Bronchial epithelial cell (primary cell): ENCODE results near the gene ZNF618. TPM values are rescaled to one million over a fixed set of nuclear protein-coding genes. Genes with fewer than 3 reads are reported as not detected.

Experiments used
- DNase-seq: peaks from one replicate; pipeline ENCODE4 v3.0.0-alpha.2; 2010; ENCODE audit warnings: low read depth
- FAIRE-seq: peaks from 2 replicates; lab custom pipeline; 2011; peaks lifted over from hg19 to GRCh38; lab: Jason Lieb, UNC
- H3K27me3 ChIP-seq: 2 replicates; pipeline ENCODE4 v1.5.1; 2011; ENCODE audit warnings: low read length; ENCODE audit not compliant: control insufficient read depth, insufficient read depth
- H3K36me3 ChIP-seq: 2 replicates; pipeline ENCODE4 v1.5.1; 2011; ENCODE audit warnings: low read length; ENCODE audit not compliant: control insufficient read depth, insufficient read depth
- H3K4me3 ChIP-seq: 2 replicates; pipeline ENCODE4 v1.5.1; 2011; ENCODE audit warnings: mild to moderate bottlenecking, low read depth, low read length, control low read depth
- CTCF ChIP-seq: IDR thresholded peaks from 2 replicates; pipeline ENCODE4 v1.5.1; 2011; ENCODE audit warnings: mild to moderate bottlenecking, moderate library complexity, low read length, control low read depth, inconsistent platforms; ENCODE audit not compliant: insufficient read depth, severe bottlenecking
- total RNA-seq: library from RNA; depleted of rRNA; stranded (reverse); fragments of >200 nt; gene quantifications from 2 replicates; pipeline ENCODE4 v1.2.1, GENCODE V29; 2014

The ZNF618 gene
- total RNA-seq, 1 donor from 2014 or later: 1.6 TPM

GRCh38 chr9:113906411-113907110 lies 30.5 kb downstream of the ZNF618 start:
- no peak for FAIRE-seq
- DNase-seq: peak; percentile 88
- no peak for TF ChIP-seq CTCF
- no peak overlapping the region for H3K4me3 ChIP-seq
- H3K27me3 ChIP-seq: no peaks in the 10 kb centered on the region
- H3K36me3 ChIP-seq: no peaks in the 10 kb centered on the region

- H3K27me3 ChIP-seq: no peaks in the 10 kb centered on the region
- H3K4me3 ChIP-seq: no peak overlapping the region
- DNase-seq (no peak), FAIRE-seq (no peak)
- TF ChIP-seq CTCF: no peak
- H3K36me3 ChIP-seq: no peaks in the 10 kb centered on the region
These were observed 31.2 kb downstream of the ZNF618 start for GRCh38 chr9:113907282-113907681.

- TF ChIP-seq CTCF: no peak
- H3K27me3 ChIP-seq: no peaks in the 10 kb centered on the region
- DNase-seq (no peak), FAIRE-seq (no peak)
- H3K4me3 ChIP-seq: no peak overlapping the region
- no peaks in the 10 kb centered on the region for H3K36me3 ChIP-seq
These were observed 33.3 kb downstream of the ZNF618 start for GRCh38 chr9:113909421-113909820.

- no peak overlapping the region for H3K4me3 ChIP-seq
- H3K27me3 ChIP-seq: no peaks in the 10 kb centered on the region
- TF ChIP-seq CTCF: no peak
- DNase-seq (no peak), FAIRE-seq (no peak)
- H3K36me3 ChIP-seq: no peaks in the 10 kb centered on the region
These were observed 34.0 kb downstream of the ZNF618 start for GRCh38 chr9:113910036-113910639.

GRCh38 chr9:113911850-113912557 lies 35.9 kb downstream of the ZNF618 start:
- TF ChIP-seq CTCF: no peak
- no peaks in the 10 kb centered on the region for H3K27me3 ChIP-seq

More at GRCh38 chr9:113911850-113912557, 35.9 kb downstream of the ZNF618 start:
- no peaks in the 10 kb centered on the region for H3K36me3 ChIP-seq
- FAIRE-seq (no peak), DNase-seq (no peak)
- no peak overlapping the region for H3K4me3 ChIP-seq
